Endodermal cell (in vitro differentiated cells): ENCODE data around the gene KIF27. TPM values are rescaled to one million over a fixed set of nuclear protein-coding genes. Genes with fewer than 3 reads are reported as not detected.

Experiments
- DNase-seq: peaks from one replicate; pipeline ENCODE4 v3.0.0-alpha.2; 2017
- H3K27ac ChIP-seq: 2 replicates; pipeline ENCODE4 v1.5.1; 2013; ENCODE audit warnings: mild to moderate bottlenecking, low read depth, low read length, moderate library complexity
- H3K27me3 ChIP-seq: 2 replicates; pipeline ENCODE4 v1.6.1; 2013; ENCODE audit warnings: mild to moderate bottlenecking, low read length, moderate library complexity; ENCODE audit not compliant: insufficient read depth, control insufficient read depth, poor library complexity, severe bottlenecking
- H3K36me3 ChIP-seq: 2 replicates; pipeline ENCODE4 v1.7.0; 2013; ENCODE audit warnings: mild to moderate bottlenecking, low read length, moderate library complexity; ENCODE audit not compliant: control insufficient read depth, insufficient read depth
- H3K4me1 ChIP-seq: one replicate; pipeline ENCODE4 v1.7.0; 2013; ENCODE audit warnings: low read length; ENCODE audit not compliant: control insufficient read depth, insufficient read depth
- H3K4me3 ChIP-seq: 2 replicates; pipeline ENCODE4 v1.5.1; 2013; ENCODE audit warnings: mild to moderate bottlenecking, low read length, moderate library complexity
- H3K9ac ChIP-seq: 2 replicates; pipeline ENCODE4 v1.6.1; 2013; ENCODE audit warnings: mild to moderate bottlenecking, low read length, moderate library complexity; ENCODE audit not compliant: poor library complexity, severe bottlenecking; ENCODE audit errors: extremely low read depth
- H3K9me3 ChIP-seq: 2 replicates; pipeline ENCODE4 v1.6.1; 2013; ENCODE audit warnings: mild to moderate bottlenecking, low read length, moderate library complexity; ENCODE audit not compliant: control insufficient read depth
- H3K27ac Mint-ChIP-seq: 2 replicates; pipeline ENCODE4 v1.8.0; 2020; ENCODE audit warnings: mixed read lengths
- H3K27me3 Mint-ChIP-seq: 2 replicates; pipeline ENCODE4 v1.8.0; 2021; ENCODE audit warnings: mild to moderate bottlenecking, mixed read lengths; ENCODE audit not compliant: insufficient read depth
- H3K36me3 Mint-ChIP-seq: 2 replicates; pipeline ENCODE4 v1.8.0; 2020; ENCODE audit warnings: low read depth, mixed read lengths
- H3K4me1 Mint-ChIP-seq: 2 replicates; pipeline ENCODE4 v1.8.0; 2020; ENCODE audit warnings: mixed read lengths
- H3K4me3 Mint-ChIP-seq: 2 replicates; pipeline ENCODE4 v1.8.0; 2020; ENCODE audit warnings: mild to moderate bottlenecking, moderate library complexity, mixed read lengths
- H3K9me3 Mint-ChIP-seq: 2 replicates; pipeline ENCODE4 v1.8.0; 2020; ENCODE audit warnings: mild to moderate bottlenecking, mixed read lengths
- WGBS, 2 experiments: methylation state at CpG; one replicate each; pipeline versions ENCODE4 v1.1.5 to v1.1.7; 2013; ENCODE audit warnings: missing lambda C conversion rate in 2 of 2, mixed read lengths in 1 of 2; ENCODE audit not compliant: insufficient coverage in 1 of 2, insufficient read length in 1 of 2; 5-methylcytosine and 5-hydroxymethylcytosine counted together
- total RNA-seq, 2 donors: library from RNA; stranded (reverse); fragmentation: NEBNext Ultra II Directional in 1 of 2; extraction: Animal tissue kit (Norgen Biotek cat#: 25700) in 1 of 2; gene quantifications; 2 replicates in 1 of 2; 3 replicates in 1 of 2; pipeline ENCODE4 v1.2.1, GENCODE V29; 2021
- TF ChIP-seq, protein P1 (sequence below): fragments of 200-600 bp; sonication (generic); conservative IDR thresholded peaks from 2 replicates; pipeline ENCODE4 v1.5.0; 2021; ENCODE audit warnings: antibody characterized with exemption, mild to moderate bottlenecking

KIF27 gene
- total RNA-seq, 2 donors from 2014 or later, result 12.0 to 19.5 TPM

DNA sequence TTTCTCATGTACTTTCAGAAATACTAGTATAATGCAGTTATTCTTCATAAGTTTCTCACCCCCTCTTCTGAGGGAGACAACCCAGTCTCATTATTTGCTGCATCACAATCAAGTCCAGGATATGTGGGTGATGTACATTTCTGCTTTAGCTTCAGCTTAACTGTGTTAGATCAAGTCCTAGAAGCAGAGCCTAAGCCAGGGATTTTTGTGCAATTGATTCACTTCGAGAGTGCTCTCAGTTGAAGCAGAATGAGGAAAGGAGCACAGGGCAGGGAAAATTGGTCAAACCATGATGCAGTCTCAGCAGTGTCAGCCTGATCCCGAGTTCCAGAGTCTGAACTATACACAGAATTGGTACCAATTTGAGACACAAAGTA lies 43.7 kb upstream of the KIF27 start:
- H3K9me3 ChIP-seq, result no peaks in the 10 kb centered on the region
- peak overlapping the region; percentile 56 for H3K27ac Mint-ChIP-seq
- TF ChIP-seq, protein P1, sequence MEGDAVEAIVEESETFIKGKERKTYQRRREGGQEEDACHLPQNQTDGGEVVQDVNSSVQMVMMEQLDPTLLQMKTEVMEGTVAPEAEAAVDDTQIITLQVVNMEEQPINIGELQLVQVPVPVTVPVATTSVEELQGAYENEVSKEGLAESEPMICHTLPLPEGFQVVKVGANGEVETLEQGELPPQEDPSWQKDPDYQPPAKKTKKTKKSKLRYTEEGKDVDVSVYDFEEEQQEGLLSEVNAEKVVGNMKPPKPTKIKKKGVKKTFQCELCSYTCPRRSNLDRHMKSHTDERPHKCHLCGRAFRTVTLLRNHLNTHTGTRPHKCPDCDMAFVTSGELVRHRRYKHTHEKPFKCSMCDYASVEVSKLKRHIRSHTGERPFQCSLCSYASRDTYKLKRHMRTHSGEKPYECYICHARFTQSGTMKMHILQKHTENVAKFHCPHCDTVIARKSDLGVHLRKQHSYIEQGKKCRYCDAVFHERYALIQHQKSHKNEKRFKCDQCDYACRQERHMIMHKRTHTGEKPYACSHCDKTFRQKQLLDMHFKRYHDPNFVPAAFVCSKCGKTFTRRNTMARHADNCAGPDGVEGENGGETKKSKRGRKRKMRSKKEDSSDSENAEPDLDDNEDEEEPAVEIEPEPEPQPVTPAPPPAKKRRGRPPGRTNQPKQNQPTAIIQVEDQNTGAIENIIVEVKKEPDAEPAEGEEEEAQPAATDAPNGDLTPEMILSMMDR, result no peak
- 85 to 87% methylated on average over 2 of the region's 2 CpGs for WGBS, 2 experiments
- no peak overlapping the region for H3K9ac ChIP-seq
- H3K9me3 Mint-ChIP-seq, result no peaks in the 10 kb centered on the region
- no peaks in the 10 kb centered on the region for H3K4me1 ChIP-seq
- H3K36me3 Mint-ChIP-seq, result peaks cover 30% of the 10 kb centered on the region
- H3K4me3 ChIP-seq, result no peak overlapping the region
- H3K36me3 ChIP-seq, result peaks cover 38% of the 10 kb centered on the region
- no peak overlapping the region for H3K4me3 Mint-ChIP-seq
- H3K27me3 ChIP-seq, result no peaks in the 10 kb centered on the region
- no peaks in the 10 kb centered on the region for H3K27me3 Mint-ChIP-seq
- peak overlapping the region; percentile 16 for H3K27ac ChIP-seq
- no peak for DNase-seq
- H3K4me1 Mint-ChIP-seq, result no peaks in the 10 kb centered on the region

DNA sequence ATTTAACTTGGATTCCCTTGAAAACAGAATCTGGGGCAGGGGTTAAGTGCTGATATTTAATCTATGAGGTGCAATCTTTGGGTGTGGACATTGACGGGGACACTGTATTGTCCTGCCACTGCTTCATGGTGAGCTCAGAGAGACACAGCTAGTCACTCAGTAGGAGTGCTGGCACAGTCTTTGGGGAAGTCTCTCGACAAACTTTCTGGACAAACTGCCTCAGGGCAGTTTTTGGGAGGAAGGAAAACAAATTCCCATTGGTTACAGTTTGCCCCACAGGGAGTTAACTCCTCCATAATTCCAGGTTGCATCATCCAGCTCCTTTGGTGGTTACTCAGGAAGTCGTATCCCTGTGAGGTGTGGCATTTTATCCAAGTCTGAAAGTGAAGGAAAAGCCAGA lies 40.9 kb upstream of the KIF27 start:
- Mint-ChIP-seq H3K27me3 (no peaks in the 10 kb centered on the region), H3K9me3 (no peaks in the 10 kb centered on the region), H3K4me3 (no peak overlapping the region), H3K36me3 (peaks cover 8% of the 10 kb centered on the region), H3K27ac (no peak overlapping the region), H3K4me1 (no peaks in the 10 kb centered on the region)
- TF ChIP-seq, protein P1, result no peak
- Histone ChIP-seq H3K36me3 (peaks cover 10% of the 10 kb centered on the region), H3K27me3 (no peaks in the 10 kb centered on the region), H3K9ac (no peak overlapping the region), H3K27ac (no peak overlapping the region), H3K4me3 (no peak overlapping the region), H3K4me1 (no peaks in the 10 kb centered on the region), H3K9me3 (no peaks in the 10 kb centered on the region)
- 81 to 86% methylated on average over 3 of the region's 3 CpGs for WGBS, 2 experiments
- DNase-seq, result no peak

DNA sequence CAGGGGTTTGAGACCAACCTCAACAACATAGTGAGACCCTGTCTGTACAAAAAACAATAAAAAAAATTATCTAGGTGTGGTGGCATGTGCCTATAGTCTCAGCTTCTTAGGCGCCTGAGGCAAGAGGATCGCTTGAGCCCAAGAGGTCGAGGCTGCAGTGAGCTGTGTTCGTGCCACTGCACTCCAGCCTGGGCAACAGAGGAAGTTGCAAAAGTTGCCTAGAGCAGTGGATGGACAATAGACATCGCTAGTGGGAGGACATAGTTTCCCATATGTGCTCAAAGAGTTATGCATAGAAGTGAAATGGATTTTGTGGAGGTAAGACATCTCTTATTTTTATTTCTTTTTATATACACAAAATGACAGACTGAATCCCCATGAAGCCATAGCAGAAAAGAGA lies 39.8 kb upstream of the KIF27 start:
- Histone ChIP-seq H3K27ac (no peak overlapping the region), H3K9me3 (no peaks in the 10 kb centered on the region), H3K4me1 (no peaks in the 10 kb centered on the region), H3K4me3 (no peak overlapping the region), H3K9ac (no peak overlapping the region), H3K27me3 (no peaks in the 10 kb centered on the region), H3K36me3 (no peaks in the 10 kb centered on the region)
- Mint-ChIP-seq H3K4me1 (peaks cover 4% of the 10 kb centered on the region), H3K4me3 (no peak overlapping the region), H3K27ac (no peak overlapping the region), H3K9me3 (no peaks in the 10 kb centered on the region), H3K27me3 (no peaks in the 10 kb centered on the region), H3K36me3 (peaks cover 3% of the 10 kb centered on the region)
- TF ChIP-seq, protein P1, result no peak
- WGBS, 2 experiments, result 87 to 95% methylated on average over 4 to 5 of the region's 5 CpGs
- DNase-seq, result no peak
